ENCODE results near the gene ZNF335. TPM values are rescaled to one million over a fixed set of nuclear protein-coding genes. Genes with fewer than 3 reads are reported as not detected.
A peak's percentile ranks its signal among the peaks of the same experiment; 100 is the strongest.

ZNF335 gene
- total and polyA plus RNA-seq, 2 of the 13 experiments (the other 11 are each of a cell fraction or from before 2014, with no cell fraction given) = 9.7 to 13.7 TPM

- CTCF ChIA-PET (ENCODE audit: low intra/inter-chr PET ratio, low total read pairs) = no interaction called here
- in situ Hi-C loops (cut with HindIII; ENCODE audit: extremely low pct_ligation_motif_present, low pct_unique_long_range_greater_than_20kb) (no loop called here), intact Hi-C loops (cut with micrococcal nuclease; ENCODE audit: unreplicated experiment) (loop anchor here (2.0 kb wide), 2 partner anchors 45 to 79 kb away; partner anchors contain the start of genes ACOT8, CTSA, NEURL2 and ZSWIM3)
- Histone ChIP-seq H4K20me1 (ENCODE audit: insufficient read depth, low read length) (no peaks in the 10 kb centered on the region), H3K9me3 (ENCODE audit: low read length) (no peaks in the 10 kb centered on the region), H3K27ac (ENCODE audit: extremely low read length, insufficient read depth, low read length) (peak overlapping the region; percentile 79), H3K9ac (ENCODE audit: insufficient read depth, low read depth, low read length) (peak overlapping the region; percentile 85), H3K4me2 (ENCODE audit: low read depth, low read length) (peak overlapping the region; percentile 96), H3K4me3 (replicated peaks in 1 of 3; ENCODE audit: insufficient read depth in 1 of 3, low read depth in 2 of 3, low read length in 3 of 3) (peak overlapping the region; percentile 65 to 91 (median 76)), H3K27me3 (ENCODE audit: control insufficient read depth in 1 of 2, insufficient read depth in 2 of 2, low read length in 2 of 2) (no peaks in the 10 kb centered on the region; a peak in 1 of 5 replicates), H3K4me1 (ENCODE audit: insufficient read depth, low read length) (peaks cover 51% of the 10 kb centered on the region), H2AFZ (ENCODE audit: low read length) (peak overlapping the region; percentile 62), H3K79me2 (ENCODE audit: insufficient read depth, low read length) (peaks cover 24% of the 10 kb centered on the region), H3K36me3 (replicated peaks in 1 of 2; ENCODE audit: control insufficient read depth in 1 of 2, insufficient read depth in 2 of 2, low read length in 2 of 2) (peaks cover 32 to 35% of the 10 kb centered on the region in 2 experiments; a peak in 4 of 5 replicates)
- ATAC-seq = peak; percentile 20
- BruUV-seq (replicated peaks) = TSS peak; percentile 79
- WGBS (ENCODE audit: low lambda C conversion rate) = 14% methylated on average over 21 of the region's 21 CpGs
- no peak for FAIRE-seq
- DNase-seq (ENCODE audit: low spot score) = no peak
- POLR2A ChIA-PET = interaction anchor here (0.6 to 5.9 kb wide), 36 partner anchors 8 to 738 kb away, joined by 3 to 201 read pairs (median 5); partner anchors contain the start of genes ACOT8, CTSA, NEURL2 and PLTP
- no peak for TF ChIP-seq SIX4 (CRISPR knock-in tag; IDR thresholded peaks at IDR 0.05)
- TF ChIP-seq ZNF180 (CRISPR knock-in tag; IDR thresholded peaks at IDR 0.05; ENCODE audit: borderline replicate concordance, low read depth) = 0 out of 2 replicates have a peak, but pooled peaks have one; percentile 44
- TF ChIP-seq HNF4A (CRISPR knock-in tag; IDR thresholded peaks at IDR 0.05) = 0 out of 2 replicates have a peak, but pooled peaks have one; percentile 31
- TF ChIP-seq SRY (CRISPR knock-in tag; IDR thresholded peaks at IDR 0.05) = no peak
- TF ChIP-seq ZFP37 (CRISPR knock-in tag; IDR thresholded peaks at IDR 0.05; ENCODE audit: borderline replicate concordance) = 0 out of 2 replicates have a peak, but pooled peaks have one; percentile 27
- no peak for TF ChIP-seq MXD4 (CRISPR knock-in tag; IDR thresholded peaks at IDR 0.05)
- no peak for TF ChIP-seq ZNF382 (CRISPR knock-in tag; IDR thresholded peaks at IDR 0.05; ENCODE audit: borderline replicate concordance)
- no peak for TF ChIP-seq PRMT3 (CRISPR knock-in tag; IDR thresholded peaks at IDR 0.05; ENCODE audit: borderline replicate concordance, low read depth)
- no peak for TF ChIP-seq ZBTB42 (CRISPR knock-in tag; IDR thresholded peaks at IDR 0.05)
- TF ChIP-seq ZNF317 (CRISPR knock-in tag; IDR thresholded peaks at IDR 0.05) = 0 out of 2 replicates have a peak, but pooled peaks have one; percentile 16
- TF ChIP-seq SP4 (CRISPR knock-in tag; IDR thresholded peaks at IDR 0.05) = no peak
- peak; percentile 42; the same call in 1 of the 2 replicates for TF ChIP-seq ISL2 (CRISPR knock-in tag; IDR thresholded peaks at IDR 0.05)
- TF ChIP-seq ZNF512 (CRISPR knock-in tag; IDR thresholded peaks at IDR 0.05) = no peak
- TF ChIP-seq ZNF296 (CRISPR knock-in tag; conservative IDR thresholded peaks at IDR 0.05) = no peak
- TF ChIP-seq NFKBIZ (CRISPR knock-in tag; IDR thresholded peaks at IDR 0.05) = 0 out of 2 replicates have a peak, but pooled peaks have one; percentile 15
- TF ChIP-seq ETV5 (CRISPR knock-in tag; IDR thresholded peaks at IDR 0.05; ENCODE audit: borderline replicate concordance) = no peak
- TF ChIP-seq ZNF329 (CRISPR knock-in tag; IDR thresholded peaks at IDR 0.05; ENCODE audit: low read depth) = no peak
- no peak for TF ChIP-seq CERS6 (CRISPR knock-in tag; IDR thresholded peaks at IDR 0.05)
- peak; percentile 83 for TF ChIP-seq PRDM15 (CRISPR knock-in tag; IDR thresholded peaks at IDR 0.05)
These were observed 36.5 kb downstream of the ZNF335 start for GRCh38 chr20:45935416-45936046.

Data from HepG2 (cell line).